ENCODE measurements around the gene VPS41.

Gene VPS41

DNA sequence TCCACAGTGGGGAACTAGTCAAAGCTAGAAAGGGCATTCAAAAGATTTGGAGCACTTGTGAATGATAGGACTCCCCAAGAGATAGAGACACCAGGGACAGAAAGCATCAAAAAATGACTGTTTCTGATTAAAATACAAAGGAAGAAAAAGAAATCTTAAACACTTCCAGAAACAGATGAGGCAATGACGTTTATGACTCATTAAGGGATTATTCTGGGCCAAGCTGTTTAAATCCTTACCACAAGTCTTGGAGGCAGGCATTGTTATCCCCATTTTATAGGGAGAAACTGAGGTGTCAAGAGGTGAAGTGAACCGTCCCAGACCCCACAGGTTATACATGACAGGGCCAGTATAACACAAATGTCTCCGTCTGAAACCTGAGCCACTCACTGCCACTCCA, 209.5 kb downstream of the VPS41 start:
- in situ Hi-C loops (cut with MboI; ENCODE audit: low pct_unique_long_range_greater_than_20kb, low sequenced_read_pairs), result no loop called here
- no peak for DNase-seq

DNA sequence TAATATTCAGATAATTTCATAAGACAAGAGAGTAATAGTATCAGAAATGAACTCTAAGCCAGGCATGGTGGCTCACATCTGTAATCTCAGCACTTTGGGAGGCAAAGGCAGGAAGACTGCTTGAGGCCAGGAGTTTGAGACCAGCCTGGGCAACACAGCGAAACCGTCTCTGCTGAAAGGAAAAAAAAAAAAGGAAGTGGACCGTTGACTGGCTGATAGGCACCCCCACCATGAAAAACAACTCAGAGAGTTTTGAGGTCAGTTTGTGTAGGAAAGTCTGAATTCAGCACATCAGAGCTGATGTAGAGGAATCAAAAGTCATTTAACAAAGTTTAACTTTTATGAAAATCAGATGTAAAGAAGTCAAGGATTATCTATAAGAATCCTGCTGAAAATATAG, 214.7 kb downstream of the VPS41 start:
- peak; percentile 49 for DNase-seq
- in situ Hi-C loops (cut with MboI; ENCODE audit: low pct_unique_long_range_greater_than_20kb, low sequenced_read_pairs), result no loop called here

DNA sequence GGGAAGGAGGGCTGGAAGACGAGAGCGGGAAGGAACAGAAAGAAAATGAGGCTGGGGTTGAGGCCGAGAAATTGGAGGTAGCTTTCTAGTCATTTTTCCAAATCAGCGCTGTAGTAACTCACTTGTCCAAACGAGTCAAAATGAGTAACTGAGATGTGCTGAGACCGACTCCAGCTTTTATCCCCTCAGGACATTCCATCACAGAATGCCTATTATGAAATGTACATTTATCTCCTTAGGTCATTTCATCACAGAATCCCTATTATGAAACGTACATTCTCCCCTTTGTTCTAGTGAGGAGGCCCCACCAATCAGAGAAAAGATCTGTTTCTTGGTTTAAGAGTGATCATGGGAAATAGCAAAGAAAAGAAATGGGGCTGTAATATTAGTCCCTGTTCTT, 222.1 kb downstream of the VPS41 start:
- DNase-seq, result no peak
- in situ Hi-C loops (cut with MboI; ENCODE audit: low pct_unique_long_range_greater_than_20kb, low sequenced_read_pairs), result no loop called here

DNA sequence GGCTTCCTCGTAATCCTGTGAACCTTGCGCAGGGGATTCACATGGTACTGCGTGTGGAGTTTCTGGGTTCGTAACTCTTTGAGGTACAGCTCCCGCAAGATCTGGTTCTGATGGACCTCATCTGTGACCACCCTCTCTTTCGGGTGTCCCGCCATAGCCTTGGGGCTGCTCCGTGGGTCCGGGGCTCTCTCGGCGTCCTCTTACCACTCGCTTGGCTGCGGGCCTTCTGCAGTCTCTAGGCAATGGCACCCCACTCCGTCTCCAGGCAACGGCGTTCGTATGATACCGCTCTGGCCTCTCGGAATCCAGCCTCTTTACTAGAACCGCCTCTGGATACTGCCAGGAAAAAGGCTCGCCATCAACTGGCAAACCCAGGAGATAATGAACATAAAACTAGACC, 223.1 kb downstream of the VPS41 start:
- in situ Hi-C loops (cut with MboI; ENCODE audit: low pct_unique_long_range_greater_than_20kb, low sequenced_read_pairs), result no loop called here

DNA sequence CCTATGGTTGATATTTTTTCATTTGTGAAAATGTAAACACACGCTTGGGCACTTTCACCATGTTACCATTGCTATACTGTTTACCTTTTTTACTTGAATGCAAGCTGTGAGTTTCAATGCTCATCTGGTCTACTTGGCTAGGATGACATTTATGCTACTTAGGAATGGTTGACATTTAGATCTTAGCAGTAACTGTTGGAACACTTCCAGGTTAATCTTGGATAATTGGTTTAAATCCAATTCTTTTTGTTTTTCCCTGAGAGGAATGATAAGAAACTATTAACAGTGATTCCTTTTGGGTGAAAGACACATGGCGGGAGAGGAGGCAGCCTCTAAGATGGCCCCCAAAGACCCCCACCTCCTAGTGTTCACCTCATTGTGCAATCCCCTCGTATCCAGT, 226.4 kb downstream of the VPS41 start:
- DNase-seq, result no peak
- in situ Hi-C loops (cut with MboI; ENCODE audit: low pct_unique_long_range_greater_than_20kb, low sequenced_read_pairs), result no loop called here

More for the DNA sequence above, 223.1 kb downstream of the VPS41 start:
- DNase-seq, result no peak

DNA sequence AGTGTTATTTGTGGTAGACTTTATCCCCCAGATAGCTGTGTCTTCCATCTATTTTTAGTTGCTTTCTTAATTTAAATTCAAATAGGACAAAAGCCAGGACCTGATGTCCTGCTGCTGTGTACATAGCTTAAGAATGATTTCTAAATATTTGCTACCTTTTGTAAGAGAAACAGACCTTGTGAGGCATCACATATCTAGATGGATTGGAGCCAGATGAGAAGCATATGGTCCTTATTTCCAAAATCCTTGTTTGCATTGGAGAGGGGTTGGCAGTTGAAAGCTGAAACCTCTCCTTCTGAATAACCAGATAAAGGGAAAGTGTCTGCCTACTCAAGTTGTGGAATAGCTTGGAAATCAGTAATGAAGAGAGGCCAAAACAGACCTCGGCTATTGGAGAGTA, 227.1 kb downstream of the VPS41 start:
- in situ Hi-C loops (cut with MboI; ENCODE audit: low pct_unique_long_range_greater_than_20kb, low sequenced_read_pairs), result no loop called here
- DNase-seq, result no peak

DNA sequence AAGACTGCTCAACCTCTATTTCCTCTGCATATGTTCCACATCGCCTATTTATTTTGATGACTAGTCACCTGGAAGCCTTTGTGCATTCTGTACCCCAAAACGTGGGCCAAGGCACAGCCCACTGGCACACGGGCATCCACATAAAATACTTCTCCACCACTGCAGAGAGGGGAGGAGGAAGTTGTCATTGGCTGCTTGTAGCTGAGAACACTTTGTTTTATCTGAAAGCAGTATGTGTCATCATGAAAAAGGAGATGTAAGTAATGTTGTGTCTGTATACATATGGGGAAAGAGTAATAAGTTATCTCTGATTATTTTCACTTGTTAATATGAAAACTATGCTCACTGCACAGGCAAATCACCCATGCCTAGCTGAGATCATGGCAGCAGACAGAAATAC, 229.6 kb downstream of the VPS41 start:
- in situ Hi-C loops (cut with MboI; ENCODE audit: low pct_unique_long_range_greater_than_20kb, low sequenced_read_pairs), result no loop called here
- DNase-seq, result no peak

DNA sequence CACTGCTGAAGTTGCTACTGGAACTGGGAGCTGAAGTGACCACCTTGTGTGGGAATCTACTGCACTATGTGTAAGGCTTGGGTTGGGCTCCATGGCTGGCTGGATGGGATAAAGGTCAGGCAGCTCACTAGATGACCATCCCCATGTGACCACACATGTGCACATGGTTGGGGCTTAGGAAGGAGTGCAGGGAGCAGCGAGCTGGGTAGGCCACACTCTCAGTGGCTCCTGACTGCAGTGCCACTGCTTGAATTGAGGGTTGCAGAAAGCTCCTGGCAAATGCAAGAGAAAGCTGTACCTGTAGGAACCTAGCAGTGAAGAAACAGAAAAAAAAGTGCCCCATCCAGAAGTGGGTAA, 230.3 kb downstream of the VPS41 start:
- DNase-seq, result no peak
- in situ Hi-C loops (cut with MboI; ENCODE audit: low pct_unique_long_range_greater_than_20kb, low sequenced_read_pairs), result no loop called here

DNA sequence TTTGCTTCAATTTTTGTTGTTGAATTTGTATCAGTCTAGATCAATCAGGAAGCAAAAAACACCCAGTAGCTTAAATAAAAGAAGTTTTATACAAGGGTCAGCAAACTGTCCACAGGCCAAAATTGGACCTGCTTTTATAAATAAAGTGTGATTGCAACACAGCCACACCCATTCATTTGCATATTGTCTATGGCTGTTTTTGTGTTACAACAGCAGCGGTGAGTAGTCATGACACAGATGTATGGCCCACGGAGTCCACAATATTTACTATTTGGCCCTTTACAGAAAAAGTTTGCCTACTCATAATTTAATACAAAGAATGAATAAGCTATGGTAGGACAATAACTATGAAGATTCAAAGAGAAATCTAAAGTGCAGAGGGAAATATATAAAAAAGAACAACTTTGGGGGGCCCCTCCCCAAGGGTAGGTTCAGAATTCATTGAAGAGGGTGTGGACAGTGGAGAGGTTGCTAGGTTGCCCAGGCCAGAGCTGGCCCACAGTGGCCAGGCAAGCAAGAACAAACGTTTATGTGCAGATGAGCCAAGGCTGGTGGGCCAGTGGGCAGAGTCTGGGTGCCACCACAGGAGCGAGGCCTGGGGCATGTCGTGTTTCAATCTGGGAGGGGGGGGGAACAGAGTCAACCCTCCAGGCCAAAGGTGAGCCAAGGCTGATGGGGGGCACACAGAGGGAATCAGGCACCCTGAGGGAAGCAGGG, 230.9 kb downstream of the VPS41 start:
- DNase-seq, result no peak
- in situ Hi-C loops (cut with MboI; ENCODE audit: low pct_unique_long_range_greater_than_20kb, low sequenced_read_pairs), result no loop called here

DNA sequence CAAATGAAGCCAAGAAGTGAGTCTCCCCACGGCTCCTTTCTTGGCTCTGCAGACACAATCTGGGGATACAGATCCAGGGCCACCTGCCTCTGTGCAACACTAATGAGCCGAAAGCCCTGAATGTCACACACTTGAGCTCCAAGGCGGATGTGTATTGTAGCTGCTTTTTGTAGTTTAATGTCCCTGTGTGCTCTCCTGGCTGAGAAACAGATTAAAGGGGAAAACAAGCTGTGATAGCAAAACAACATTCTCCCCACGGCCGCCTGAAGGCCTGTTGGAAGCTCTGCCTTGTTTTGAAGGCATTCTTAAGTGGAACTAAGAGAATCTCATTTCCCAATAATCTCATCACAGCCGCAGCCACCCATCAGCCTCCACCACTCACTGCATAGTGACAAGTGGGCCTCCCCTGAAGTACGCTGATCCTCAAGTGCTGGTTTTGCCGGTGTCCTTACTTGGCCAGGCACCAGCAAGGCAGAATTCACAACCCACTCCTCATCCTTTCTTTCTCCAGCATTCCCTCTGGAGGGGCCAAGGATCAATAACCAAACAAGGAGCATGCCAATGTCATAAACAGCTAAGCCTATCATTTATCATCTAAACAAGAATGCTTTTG, 233.4 kb downstream of the VPS41 start:
- DNase-seq, result no peak
- in situ Hi-C loops (cut with MboI; ENCODE audit: low pct_unique_long_range_greater_than_20kb, low sequenced_read_pairs), result no loop called here

DNA sequence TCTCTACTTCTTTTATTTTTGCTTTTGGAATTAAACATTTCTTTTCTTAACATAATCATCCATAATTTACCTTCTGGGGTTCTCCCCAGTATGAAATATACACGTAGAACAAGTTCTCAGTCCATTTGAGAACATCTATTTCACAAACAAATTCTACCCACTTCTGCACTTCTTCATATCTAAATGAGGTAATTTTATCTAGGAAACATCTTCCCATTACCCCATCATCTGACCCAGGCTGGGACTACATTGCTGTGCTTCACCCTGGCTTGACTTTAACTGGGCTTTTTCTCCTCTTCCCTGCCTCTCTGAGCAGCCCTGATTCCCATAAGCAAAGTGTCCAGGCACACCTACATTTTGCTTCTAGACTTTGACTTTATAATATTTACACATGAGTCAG, 234.5 kb downstream of the VPS41 start:
- DNase-seq, result no peak
- in situ Hi-C loops (cut with MboI; ENCODE audit: low pct_unique_long_range_greater_than_20kb, low sequenced_read_pairs), result no loop called here

DNA sequence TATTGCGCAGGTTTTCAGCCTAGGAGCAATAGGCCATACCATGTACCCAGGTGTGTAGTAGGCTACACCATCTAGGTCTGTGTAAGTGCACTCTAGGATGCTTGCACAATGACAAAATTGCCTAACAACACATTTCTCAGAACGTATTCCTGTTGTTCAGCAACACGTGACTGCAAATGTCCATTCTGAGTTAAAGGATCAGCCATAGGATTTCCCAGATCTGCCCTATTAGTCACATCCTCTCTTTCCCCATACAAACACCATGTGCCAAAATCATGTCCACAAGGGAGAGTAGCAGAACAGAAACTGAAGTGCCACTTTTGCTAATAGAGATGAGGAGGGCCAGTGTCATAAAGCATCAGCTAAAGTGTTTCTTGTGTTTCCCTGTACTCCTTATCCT, 235.2 kb downstream of the VPS41 start:
- DNase-seq, result no peak
- in situ Hi-C loops (cut with MboI; ENCODE audit: low pct_unique_long_range_greater_than_20kb, low sequenced_read_pairs), result no loop called here

Data from KBM-7 (cell line).